ENCODE results near the gene AHDC1. TPM values are rescaled to one million over a fixed set of nuclear protein-coding genes. Genes with fewer than 3 reads are reported as not detected.
A peak's percentile ranks its signal among the peaks of the same experiment; 100 is the strongest.

Gene AHDC1
- total RNA-seq, 2 experiments from 2014 or later = 26.3 to 27.6 TPM

DNA sequence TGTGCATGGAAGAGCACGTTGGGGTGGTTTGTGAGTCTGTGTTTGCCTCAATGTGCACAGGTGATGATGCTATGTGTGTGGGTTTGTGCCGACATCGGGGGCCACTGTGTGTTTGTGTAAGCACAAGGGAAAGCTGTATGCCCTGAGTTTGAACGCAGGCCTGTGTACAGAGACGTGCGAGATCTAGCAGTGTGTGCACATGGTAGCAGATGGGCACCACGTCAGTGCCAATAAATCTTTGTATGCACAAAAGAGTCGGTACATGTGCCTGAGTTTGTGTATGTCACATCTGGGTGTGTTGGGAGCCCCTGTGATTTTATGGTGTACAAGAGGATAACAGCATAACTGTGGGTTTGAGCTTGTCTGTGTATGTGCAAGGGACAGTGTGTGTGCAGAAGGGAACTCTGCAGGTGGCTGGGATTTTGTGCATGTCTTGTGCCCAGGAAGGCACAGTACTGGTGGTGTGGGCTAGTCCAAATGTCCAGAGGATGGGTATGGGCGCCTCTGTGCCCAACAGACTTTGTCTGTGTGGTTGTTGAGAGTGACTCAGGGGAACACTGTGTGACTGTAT, 82.0 kb downstream of the AHDC1 start:
- peak; percentile 49 for DNase-seq
- POLR2A ChIA-PET = interaction anchor here (0.6 to 3.5 kb wide), 20 partner anchors 10 to 1440 kb away, joined by 3 to 12 read pairs (median 4); partner anchors contain the start of gene WASF2
- no peaks in the 10 kb centered on the region for H3K9me3 Mint-ChIP-seq
- H3K27ac Mint-ChIP-seq = peak overlapping the region; percentile 96
- H3K4me3 Mint-ChIP-seq = peak overlapping the region; percentile 97
- intact Hi-C loops (cut with micrococcal nuclease) = loop anchor here (5.0 to 10.0 kb wide), 4 partner anchors 35 to 143 kb away; no protein-coding TSS in a partner anchor
- CTCF ChIA-PET = interaction anchor here (0.8 to 9.8 kb wide), 4 partner anchors 35 to 119 kb away, joined by 3 to 54 read pairs (median 4); partner anchors contain the start of gene AHDC1
- peak; percentile 2 for ATAC-seq
- TF ChIP-seq CTCF (IDR thresholded peaks at IDR 0.05) = no peak
- H3K27me3 Mint-ChIP-seq = no peaks in the 10 kb centered on the region
- peaks cover 35% of the 10 kb centered on the region for H3K36me3 Mint-ChIP-seq (ENCODE audit: low read depth)
- H3K4me1 Mint-ChIP-seq (ENCODE audit: low read depth) = peaks cover 68% of the 10 kb centered on the region

DNA sequence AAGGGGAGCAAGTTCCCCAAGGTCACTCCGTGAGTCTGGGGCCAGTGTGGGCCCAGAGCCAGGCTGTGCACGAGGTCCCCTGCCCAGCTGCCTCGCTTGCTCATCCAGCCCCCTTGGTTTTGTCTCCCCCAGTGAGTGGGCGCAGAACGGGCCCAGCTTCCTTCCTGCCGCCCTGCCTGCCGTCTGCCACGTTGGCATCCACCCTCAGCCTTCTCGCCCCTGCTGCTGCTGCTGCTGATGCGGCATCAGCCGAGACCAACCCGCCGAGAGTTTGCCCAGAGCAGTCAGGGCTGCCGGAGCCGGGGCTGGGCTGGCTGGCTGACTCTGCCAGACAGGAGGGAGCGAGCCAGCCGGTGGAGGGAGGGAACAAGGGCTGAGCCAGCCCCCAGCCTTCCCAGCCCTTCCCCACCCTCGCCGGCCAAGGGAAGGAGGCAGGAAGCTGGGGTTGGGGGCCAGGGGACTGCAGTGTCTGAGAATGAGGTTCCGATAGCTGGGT, 82.6 kb downstream of the AHDC1 start:
- peak; percentile 15 for ATAC-seq
- intact Hi-C loops (cut with micrococcal nuclease) = loop anchor here (5.0 to 10.0 kb wide), 4 partner anchors 34 to 143 kb away; no protein-coding TSS in a partner anchor

DNA sequence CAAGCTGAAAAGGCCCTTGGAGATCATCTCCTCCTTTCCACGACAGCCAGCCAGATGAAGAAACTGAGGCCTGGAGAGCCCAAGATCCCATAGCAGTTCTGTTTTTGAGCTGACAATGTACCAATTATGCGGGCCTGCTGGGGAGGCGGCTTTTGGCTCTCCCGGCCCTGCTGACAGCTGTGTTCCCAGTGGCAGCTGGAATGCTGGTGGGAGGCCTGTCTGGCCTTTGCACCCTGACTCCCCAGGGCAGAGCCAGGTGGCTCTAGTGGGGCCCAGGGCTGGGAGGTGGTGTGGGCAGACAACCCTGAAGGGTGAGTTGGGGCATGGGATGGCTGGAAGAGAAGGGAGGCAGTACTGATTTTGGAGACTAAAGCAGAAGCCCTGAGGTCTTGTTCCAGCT, 83.3 kb downstream of the AHDC1 start:
- Mint-ChIP-seq H3K9me3 (no peaks in the 10 kb centered on the region), H3K27me3 (no peaks in the 10 kb centered on the region), H3K4me3 (peak overlapping the region; percentile 97), H3K27ac (peak overlapping the region; percentile 96), H3K36me3 (ENCODE audit: low read depth) (peaks cover 24% of the 10 kb centered on the region), H3K4me1 (ENCODE audit: low read depth) (peaks cover 55% of the 10 kb centered on the region)
- ATAC-seq = no peak
- intact Hi-C loops (cut with micrococcal nuclease) = loop anchor here (5.0 to 10.0 kb wide), 4 partner anchors 33 to 144 kb away; no protein-coding TSS in a partner anchor
- ChIA-PET POLR2A (interaction anchor here (0.6 to 3.5 kb wide), 12 partner anchors 11 to 177 kb away, joined by 3 to 12 read pairs (median 3); partner anchors contain the start of gene WASF2), CTCF (interaction anchor here (0.6 to 9.8 kb wide), 6 partner anchors 36 to 125 kb away, joined by 3 to 54 read pairs (median 3); partner anchors contain the start of gene AHDC1)
- no peak for DNase-seq
- TF ChIP-seq CTCF (IDR thresholded peaks at IDR 0.05) = no peak

More for the DNA sequence above, 82.6 kb downstream of the AHDC1 start:
- Mint-ChIP-seq H3K9me3 (no peaks in the 10 kb centered on the region), H3K4me1 (ENCODE audit: low read depth) (peaks cover 63% of the 10 kb centered on the region), H3K27ac (peak overlapping the region; percentile 96), H3K27me3 (no peaks in the 10 kb centered on the region), H3K36me3 (ENCODE audit: low read depth) (peaks cover 30% of the 10 kb centered on the region), H3K4me3 (peak overlapping the region; percentile 97)
- TF ChIP-seq CTCF (IDR thresholded peaks at IDR 0.05) = no peak
- peak; percentile 84 for DNase-seq
- ChIA-PET CTCF (interaction anchor here (0.6 to 9.8 kb wide), 7 partner anchors 35 to 126 kb away, joined by 3 to 54 read pairs (median 3); partner anchors contain the start of gene AHDC1), POLR2A (interaction anchor here (0.6 to 3.5 kb wide), 25 partner anchors 9 to 1440 kb away, joined by 3 to 12 read pairs (median 4); partner anchors contain the start of gene WASF2)

DNA sequence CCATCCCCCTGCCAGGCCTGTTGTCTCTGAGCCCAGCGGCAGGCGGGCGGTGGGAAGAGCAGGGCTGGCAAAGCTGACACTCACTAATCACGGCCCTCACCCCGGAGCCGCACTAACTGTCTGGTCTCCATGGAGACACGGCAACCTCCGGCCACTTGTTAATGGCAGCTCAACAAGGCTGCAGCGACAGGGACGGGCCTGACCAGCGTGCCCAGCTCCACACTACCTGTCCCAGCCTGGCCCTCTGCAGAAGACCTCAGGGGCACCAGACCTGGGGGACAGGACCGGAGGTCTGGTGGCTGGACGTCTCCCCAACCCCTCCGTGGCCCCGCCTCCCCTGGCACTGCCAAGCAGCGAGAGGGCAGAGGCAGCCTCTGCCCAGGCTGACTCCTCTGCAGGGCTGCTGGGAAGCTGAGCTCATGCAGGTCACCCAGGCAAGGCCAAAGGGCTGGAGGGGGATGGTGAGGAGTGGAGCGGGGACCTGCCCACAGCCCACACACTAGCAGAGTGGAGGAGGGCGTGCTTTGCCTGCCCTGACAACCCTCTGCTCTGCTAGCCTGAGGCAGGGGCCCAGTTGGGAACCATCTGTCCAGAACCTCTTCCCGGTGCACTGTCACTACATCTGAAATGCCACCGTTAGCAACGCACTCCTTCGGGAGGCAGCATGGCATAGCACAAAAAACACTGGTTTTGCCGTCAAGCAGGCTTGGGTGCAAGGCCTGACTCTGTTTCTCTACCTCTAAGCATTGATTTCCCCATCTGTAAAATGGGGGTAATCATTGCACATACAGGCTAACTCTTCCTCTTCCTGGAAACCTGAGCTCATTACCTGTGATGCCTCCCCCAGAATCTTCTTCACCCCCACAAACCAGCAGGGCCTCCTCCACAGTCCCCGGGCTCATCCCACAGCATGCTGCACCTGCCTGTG, 84.3 kb downstream of the AHDC1 start:
- TF ChIP-seq CTCF (IDR thresholded peaks at IDR 0.05) = no peak
- CTCF ChIA-PET = interaction anchor here (9.8 kb wide), 1 partner anchor 86 kb away, joined by 54 read pairs; the partner anchor contains the start of gene AHDC1
- POLR2A ChIA-PET = interaction anchor here (0.7 to 1.3 kb wide), 2 partner anchors 29 to 117 kb away, joined by 3 to 7 read pairs; partner anchors contain the start of gene WASF2
- Mint-ChIP-seq H3K4me1 (ENCODE audit: low read depth) (peaks cover 49% of the 10 kb centered on the region), H3K9me3 (no peaks in the 10 kb centered on the region), H3K27ac (peak overlapping the region; percentile 96), H3K4me3 (no peak overlapping the region), H3K36me3 (ENCODE audit: low read depth) (peaks cover 19% of the 10 kb centered on the region), H3K27me3 (no peaks in the 10 kb centered on the region)
- intact Hi-C loops (cut with micrococcal nuclease) = loop anchor here (5.0 to 10.0 kb wide), 4 partner anchors 32 to 145 kb away; no protein-coding TSS in a partner anchor
- DNase-seq (no peak), ATAC-seq (no peak)

Data from activated CD8-positive, alpha-beta T cell treated with anti-CD3 and anti-CD28 coated beads for 36 hours (primary cell).